SK-N-SH treated with all-trans-retinoic acid at 6 μM for 48 hours (cell line): ENCODE data around the gene MYO9A.

Experiments used
- ARNTL ChIP-seq: fragments of 450-650 bp; formaldehyde crosslinking; IDR thresholded peaks from 2 replicates; pipeline ENCODE4 v1.5.0; 2020; ENCODE audit warnings: low read depth, mild to moderate bottlenecking, moderate library complexity, borderline replicate concordance
- BACH2 ChIP-seq: fragments of 250-450 bp; sonication (Bioruptor Pico); IDR thresholded peaks from 2 replicates; pipeline ENCODE4 v1.9.0; 2021; ENCODE audit warnings: mild to moderate bottlenecking, borderline replicate concordance
- ISL1 ChIP-seq: fragments of 250-450 bp; sonication (Bioruptor Pico); IDR thresholded peaks from 2 replicates; pipeline ENCODE4 v2.1.2; 2022; ENCODE audit warnings: mild to moderate bottlenecking, moderate library complexity
- OSR1 ChIP-seq: fragments of 250-450 bp; sonication (Bioruptor Pico); IDR thresholded peaks from 2 replicates; pipeline ENCODE4 v1.8.0; 2022; ENCODE audit warnings: moderate library complexity, mild to moderate bottlenecking, inconsistent platforms
- RARB ChIP-seq: fragments of 250-450 bp; sonication (Bioruptor Pico); IDR thresholded peaks from 2 replicates; pipeline ENCODE4 v1.8.0; 2021; ENCODE audit warnings: mild to moderate bottlenecking, moderate library complexity
- TOX ChIP-seq: fragments of 250-450 bp; sonication (Bioruptor Pico); IDR thresholded peaks from 2 replicates; pipeline ENCODE4 v1.8.0; 2021; ENCODE audit warnings: mild to moderate bottlenecking, moderate library complexity, borderline replicate concordance
- ZFP3 ChIP-seq: fragments of 250-450 bp; sonication (Bioruptor Pico); IDR thresholded peaks from 2 replicates; pipeline ENCODE4 v1.5.0; 2020; ENCODE audit warnings: mild to moderate bottlenecking, moderate library complexity
- ZFP30 ChIP-seq: fragments of 450-650 bp; formaldehyde crosslinking; IDR thresholded peaks from 2 replicates; pipeline ENCODE4 v1.5.0; 2022; ENCODE audit warnings: mild to moderate bottlenecking, moderate library complexity
- ZNF565 ChIP-seq: fragments of 450-650 bp; formaldehyde crosslinking; conservative IDR thresholded peaks from 2 replicates; pipeline ENCODE4 v1.5.0; 2020; ENCODE audit warnings: low read depth, mild to moderate bottlenecking, moderate library complexity
- TF ChIP-seq, protein P1 (sequence below): fragments of 250-450 bp; sonication (Bioruptor Pico); IDR thresholded peaks from 2 replicates; pipeline ENCODE4 v1.5.1; 2020; ENCODE audit warnings: low read depth, mild to moderate bottlenecking, moderate library complexity
- TF ChIP-seq, protein P2 (sequence below): fragments of 250-450 bp; sonication (Bioruptor Pico); IDR thresholded peaks from 2 replicates; pipeline ENCODE4 v1.5.0; 2020; ENCODE audit warnings: mild to moderate bottlenecking, moderate library complexity
- TF ChIP-seq, protein P3 (sequence below): fragments of 250-450 bp; sonication (Bioruptor Pico); IDR thresholded peaks from 2 replicates; pipeline ENCODE4 v1.5.1; 2021; ENCODE audit warnings: mild to moderate bottlenecking, moderate library complexity
- TF ChIP-seq, protein P4 (sequence below): fragments of 250-450 bp; sonication (Bioruptor Pico); IDR thresholded peaks from 2 replicates; pipeline ENCODE4 v1.8.0; 2020; ENCODE audit warnings: mild to moderate bottlenecking, moderate library complexity, borderline replicate concordance
- TF ChIP-seq, protein P5 (sequence below): fragments of 250-450 bp; sonication (Bioruptor Pico); IDR thresholded peaks from 2 replicates; pipeline ENCODE4 v1.8.0; 2021; ENCODE audit warnings: low read depth, mild to moderate bottlenecking, moderate library complexity, borderline replicate concordance

DNA sequence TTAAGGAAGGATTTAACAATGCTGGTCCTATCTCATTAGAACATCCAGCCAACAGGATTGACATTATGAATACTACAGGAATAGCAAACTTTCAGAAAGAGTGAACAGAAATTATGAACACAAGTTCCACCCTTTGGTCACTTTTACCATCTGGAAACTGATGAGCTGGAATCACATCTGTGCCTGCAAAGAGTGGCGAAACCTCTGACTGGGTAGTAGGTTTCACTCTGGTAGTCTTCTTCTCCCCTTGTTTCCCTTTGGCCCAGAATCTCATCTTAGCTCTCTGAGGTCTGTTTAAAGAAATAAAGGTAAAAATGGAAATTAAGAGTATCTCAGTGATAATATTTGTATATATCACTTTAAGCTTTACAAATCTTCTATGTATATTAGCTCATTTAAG is 234.5 kb downstream of the MYO9A start:
- TF ChIP-seq TOX (CRISPR knock-in tag) (no peak), RARB (CRISPR knock-in tag) (no peak), ZFP3 (CRISPR knock-in tag) (no peak), BACH2 (CRISPR knock-in tag) (no peak), ISL1 (CRISPR knock-in tag) (no peak), OSR1 (CRISPR knock-in tag) (no peak), ZNF565 (CRISPR knock-in tag) (no peak), ZFP30 (no peak), ARNTL (CRISPR knock-in tag) (no peak)
- TF ChIP-seq, protein P1, sequence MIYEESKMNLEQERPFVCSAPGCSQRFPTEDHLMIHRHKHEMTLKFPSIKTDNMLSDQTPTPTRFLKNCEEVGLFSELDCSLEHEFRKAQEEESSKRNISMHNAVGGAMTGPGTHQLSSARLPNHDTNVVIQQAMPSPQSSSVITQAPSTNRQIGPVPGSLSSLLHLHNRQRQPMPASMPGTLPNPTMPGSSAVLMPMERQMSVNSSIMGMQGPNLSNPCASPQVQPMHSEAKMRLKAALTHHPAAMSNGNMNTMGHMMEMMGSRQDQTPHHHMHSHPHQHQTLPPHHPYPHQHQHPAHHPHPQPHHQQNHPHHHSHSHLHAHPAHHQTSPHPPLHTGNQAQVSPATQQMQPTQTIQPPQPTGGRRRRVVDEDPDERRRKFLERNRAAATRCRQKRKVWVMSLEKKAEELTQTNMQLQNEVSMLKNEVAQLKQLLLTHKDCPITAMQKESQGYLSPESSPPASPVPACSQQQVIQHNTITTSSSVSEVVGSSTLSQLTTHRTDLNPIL (CRISPR knock-in tag), result no peak
- TF ChIP-seq, protein P2, sequence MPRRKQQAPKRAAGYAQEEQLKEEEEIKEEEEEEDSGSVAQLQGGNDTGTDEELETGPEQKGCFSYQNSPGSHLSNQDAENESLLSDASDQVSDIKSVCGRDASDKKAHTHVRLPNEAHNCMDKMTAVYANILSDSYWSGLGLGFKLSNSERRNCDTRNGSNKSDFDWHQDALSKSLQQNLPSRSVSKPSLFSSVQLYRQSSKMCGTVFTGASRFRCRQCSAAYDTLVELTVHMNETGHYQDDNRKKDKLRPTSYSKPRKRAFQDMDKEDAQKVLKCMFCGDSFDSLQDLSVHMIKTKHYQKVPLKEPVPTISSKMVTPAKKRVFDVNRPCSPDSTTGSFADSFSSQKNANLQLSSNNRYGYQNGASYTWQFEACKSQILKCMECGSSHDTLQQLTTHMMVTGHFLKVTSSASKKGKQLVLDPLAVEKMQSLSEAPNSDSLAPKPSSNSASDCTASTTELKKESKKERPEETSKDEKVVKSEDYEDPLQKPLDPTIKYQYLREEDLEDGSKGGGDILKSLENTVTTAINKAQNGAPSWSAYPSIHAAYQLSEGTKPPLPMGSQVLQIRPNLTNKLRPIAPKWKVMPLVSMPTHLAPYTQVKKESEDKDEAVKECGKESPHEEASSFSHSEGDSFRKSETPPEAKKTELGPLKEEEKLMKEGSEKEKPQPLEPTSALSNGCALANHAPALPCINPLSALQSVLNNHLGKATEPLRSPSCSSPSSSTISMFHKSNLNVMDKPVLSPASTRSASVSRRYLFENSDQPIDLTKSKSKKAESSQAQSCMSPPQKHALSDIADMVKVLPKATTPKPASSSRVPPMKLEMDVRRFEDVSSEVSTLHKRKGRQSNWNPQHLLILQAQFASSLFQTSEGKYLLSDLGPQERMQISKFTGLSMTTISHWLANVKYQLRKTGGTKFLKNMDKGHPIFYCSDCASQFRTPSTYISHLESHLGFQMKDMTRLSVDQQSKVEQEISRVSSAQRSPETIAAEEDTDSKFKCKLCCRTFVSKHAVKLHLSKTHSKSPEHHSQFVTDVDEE (CRISPR knock-in tag), result no peak
- TF ChIP-seq, protein P3, sequence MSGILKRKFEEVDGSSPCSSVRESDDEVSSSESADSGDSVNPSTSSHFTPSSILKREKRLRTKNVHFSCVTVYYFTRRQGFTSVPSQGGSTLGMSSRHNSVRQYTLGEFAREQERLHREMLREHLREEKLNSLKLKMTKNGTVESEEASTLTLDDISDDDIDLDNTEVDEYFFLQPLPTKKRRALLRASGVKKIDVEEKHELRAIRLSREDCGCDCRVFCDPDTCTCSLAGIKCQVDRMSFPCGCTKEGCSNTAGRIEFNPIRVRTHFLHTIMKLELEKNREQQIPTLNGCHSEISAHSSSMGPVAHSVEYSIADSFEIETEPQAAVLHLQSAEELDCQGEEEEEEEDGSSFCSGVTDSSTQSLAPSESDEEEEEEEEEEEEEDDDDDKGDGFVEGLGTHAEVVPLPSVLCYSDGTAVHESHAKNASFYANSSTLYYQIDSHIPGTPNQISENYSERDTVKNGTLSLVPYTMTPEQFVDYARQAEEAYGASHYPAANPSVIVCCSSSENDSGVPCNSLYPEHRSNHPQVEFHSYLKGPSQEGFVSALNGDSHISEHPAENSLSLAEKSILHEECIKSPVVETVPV (CRISPR knock-in tag), result no peak
- TF ChIP-seq, protein P4, sequence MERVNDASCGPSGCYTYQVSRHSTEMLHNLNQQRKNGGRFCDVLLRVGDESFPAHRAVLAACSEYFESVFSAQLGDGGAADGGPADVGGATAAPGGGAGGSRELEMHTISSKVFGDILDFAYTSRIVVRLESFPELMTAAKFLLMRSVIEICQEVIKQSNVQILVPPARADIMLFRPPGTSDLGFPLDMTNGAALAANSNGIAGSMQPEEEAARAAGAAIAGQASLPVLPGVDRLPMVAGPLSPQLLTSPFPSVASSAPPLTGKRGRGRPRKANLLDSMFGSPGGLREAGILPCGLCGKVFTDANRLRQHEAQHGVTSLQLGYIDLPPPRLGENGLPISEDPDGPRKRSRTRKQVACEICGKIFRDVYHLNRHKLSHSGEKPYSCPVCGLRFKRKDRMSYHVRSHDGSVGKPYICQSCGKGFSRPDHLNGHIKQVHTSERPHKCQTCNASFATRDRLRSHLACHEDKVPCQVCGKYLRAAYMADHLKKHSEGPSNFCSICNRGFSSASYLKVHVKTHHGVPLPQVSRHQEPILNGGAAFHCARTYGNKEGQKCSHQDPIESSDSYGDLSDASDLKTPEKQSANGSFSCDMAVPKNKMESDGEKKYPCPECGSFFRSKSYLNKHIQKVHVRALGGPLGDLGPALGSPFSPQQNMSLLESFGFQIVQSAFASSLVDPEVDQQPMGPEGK (CRISPR knock-in tag), result no peak
- TF ChIP-seq, protein P5, sequence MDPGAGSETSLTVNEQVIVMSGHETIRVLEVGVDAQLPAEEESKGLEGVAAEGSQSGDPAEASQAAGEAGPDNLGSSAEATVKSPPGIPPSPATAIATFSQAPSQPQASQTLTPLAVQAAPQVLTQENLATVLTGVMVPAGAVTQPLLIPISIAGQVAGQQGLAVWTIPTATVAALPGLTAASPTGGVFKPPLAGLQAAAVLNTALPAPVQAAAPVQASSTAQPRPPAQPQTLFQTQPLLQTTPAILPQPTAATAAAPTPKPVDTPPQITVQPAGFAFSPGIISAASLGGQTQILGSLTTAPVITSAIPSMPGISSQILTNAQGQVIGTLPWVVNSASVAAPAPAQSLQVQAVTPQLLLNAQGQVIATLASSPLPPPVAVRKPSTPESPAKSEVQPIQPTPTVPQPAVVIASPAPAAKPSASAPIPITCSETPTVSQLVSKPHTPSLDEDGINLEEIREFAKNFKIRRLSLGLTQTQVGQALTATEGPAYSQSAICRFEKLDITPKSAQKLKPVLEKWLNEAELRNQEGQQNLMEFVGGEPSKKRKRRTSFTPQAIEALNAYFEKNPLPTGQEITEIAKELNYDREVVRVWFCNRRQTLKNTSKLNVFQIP (CRISPR knock-in tag), result no peak
